ENCODE results near the gene MYO1C. TPM values are rescaled to one million over a fixed set of nuclear protein-coding genes. Genes with fewer than 3 reads are reported as not detected.
A peak's percentile ranks its signal among the peaks of the same experiment; 100 is the strongest.
"Not testable (repeated sequence)": the region's sequence is repeated elsewhere in the genome, so short reads cannot be mapped to it uniquely, and the experiment has no call there.

Gene MYO1C, protein sequence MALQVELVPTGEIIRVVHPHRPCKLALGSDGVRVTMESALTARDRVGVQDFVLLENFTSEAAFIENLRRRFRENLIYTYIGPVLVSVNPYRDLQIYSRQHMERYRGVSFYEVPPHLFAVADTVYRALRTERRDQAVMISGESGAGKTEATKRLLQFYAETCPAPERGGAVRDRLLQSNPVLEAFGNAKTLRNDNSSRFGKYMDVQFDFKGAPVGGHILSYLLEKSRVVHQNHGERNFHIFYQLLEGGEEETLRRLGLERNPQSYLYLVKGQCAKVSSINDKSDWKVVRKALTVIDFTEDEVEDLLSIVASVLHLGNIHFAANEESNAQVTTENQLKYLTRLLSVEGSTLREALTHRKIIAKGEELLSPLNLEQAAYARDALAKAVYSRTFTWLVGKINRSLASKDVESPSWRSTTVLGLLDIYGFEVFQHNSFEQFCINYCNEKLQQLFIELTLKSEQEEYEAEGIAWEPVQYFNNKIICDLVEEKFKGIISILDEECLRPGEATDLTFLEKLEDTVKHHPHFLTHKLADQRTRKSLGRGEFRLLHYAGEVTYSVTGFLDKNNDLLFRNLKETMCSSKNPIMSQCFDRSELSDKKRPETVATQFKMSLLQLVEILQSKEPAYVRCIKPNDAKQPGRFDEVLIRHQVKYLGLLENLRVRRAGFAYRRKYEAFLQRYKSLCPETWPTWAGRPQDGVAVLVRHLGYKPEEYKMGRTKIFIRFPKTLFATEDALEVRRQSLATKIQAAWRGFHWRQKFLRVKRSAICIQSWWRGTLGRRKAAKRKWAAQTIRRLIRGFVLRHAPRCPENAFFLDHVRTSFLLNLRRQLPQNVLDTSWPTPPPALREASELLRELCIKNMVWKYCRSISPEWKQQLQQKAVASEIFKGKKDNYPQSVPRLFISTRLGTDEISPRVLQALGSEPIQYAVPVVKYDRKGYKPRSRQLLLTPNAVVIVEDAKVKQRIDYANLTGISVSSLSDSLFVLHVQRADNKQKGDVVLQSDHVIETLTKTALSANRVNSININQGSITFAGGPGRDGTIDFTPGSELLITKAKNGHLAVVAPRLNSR
- polyA plus RNA-seq (ENCODE audit: insufficient read length in 10 of 10) = 10 to 100 TPM; 73.4 to 88.1 (median 81.8) TPM
- long read RNA-seq, donor 1, full-length matches to known transcripts = 6 of 6 reads
- long read RNA-seq, donor 1, partial matches to known transcripts = 0 of 6 reads
- long read RNA-seq, donor 1, other reads (novel, unspliced or antisense) = 0 of 6 reads
- long read RNA-seq, donor 2, full-length matches to known transcripts = 8 of 8 reads
- long read RNA-seq, donor 2, partial matches to known transcripts = 0 of 8 reads
- long read RNA-seq, donor 2, other reads (novel, unspliced or antisense) = 0 of 8 reads
- long read RNA-seq, donor 3 = 0 reads
- long read RNA-seq, donor 4, full-length matches to known transcripts = 5 of 5 reads
- long read RNA-seq, donor 4, partial matches to known transcripts = 0 of 5 reads
- long read RNA-seq, donor 4, other reads (novel, unspliced or antisense) = 0 of 5 reads
- long read RNA-seq, donor 5, full-length matches to known transcripts = 2 of 2 reads
- long read RNA-seq, donor 5, partial matches to known transcripts = 0 of 2 reads
- long read RNA-seq, donor 5, other reads (novel, unspliced or antisense) = 0 of 2 reads
- long read RNA-seq, donor 6, full-length matches to known transcripts = 8 of 8 reads
- long read RNA-seq, donor 6, partial matches to known transcripts = 0 of 8 reads
- long read RNA-seq, donor 6, other reads (novel, unspliced or antisense) = 0 of 8 reads
- long read RNA-seq, donor 7, full-length matches to known transcripts = 5 of 5 reads
- long read RNA-seq, donor 7, partial matches to known transcripts = 0 of 5 reads
- long read RNA-seq, donor 7, other reads (novel, unspliced or antisense) = 0 of 5 reads
- long read RNA-seq, donor 8, full-length matches to known transcripts = 2 of 2 reads
- long read RNA-seq, donor 8, partial matches to known transcripts = 0 of 2 reads
- long read RNA-seq, donor 8, other reads (novel, unspliced or antisense) = 0 of 2 reads
- long read RNA-seq, donor 9 = 0 reads

GRCh38 chr17:1492249-1493206 is at the start of gene MYO1C:
Gene MYO1C, minus strand, starts transcription at chr17:1492686. Its CDS starts 199 bp downstream, at chr17:1492487.
- DNase-seq = peak in 1 of 3 donors; percentile 46

GRCh38 chr17:1541367-1541904 is 49.0 kb upstream of the MYO1C start:
- no peak for DNase-seq

- no peak for DNase-seq
Measured at GRCh38 chr17:1539811-1540210, 47.3 kb upstream of the MYO1C start.

DNA sequence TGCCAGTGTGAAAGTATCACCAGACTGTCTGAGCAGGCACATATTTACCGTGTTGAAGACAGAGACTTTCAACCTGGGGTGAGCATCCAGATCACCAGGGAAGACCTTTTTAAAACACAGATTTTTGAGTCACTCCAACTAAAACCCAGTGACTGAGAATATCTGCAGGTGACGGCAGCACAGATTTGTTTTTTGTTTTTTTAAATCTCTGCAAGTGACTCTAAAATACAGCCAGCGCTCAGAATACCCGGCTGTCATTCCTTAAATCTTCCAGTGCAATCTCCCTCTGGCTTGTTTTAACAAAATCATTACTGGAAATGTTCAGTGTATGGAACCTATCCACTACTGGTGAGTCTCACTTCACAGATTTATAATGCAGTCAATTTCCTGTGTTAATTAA is 43.3 kb upstream of the MYO1C start:
- no peak for DNase-seq

GRCh38 chr17:1533661-1534325 is 41.3 kb upstream of the MYO1C start:
- peak in 1 of 3 donors; percentile 19 for DNase-seq

DNA sequence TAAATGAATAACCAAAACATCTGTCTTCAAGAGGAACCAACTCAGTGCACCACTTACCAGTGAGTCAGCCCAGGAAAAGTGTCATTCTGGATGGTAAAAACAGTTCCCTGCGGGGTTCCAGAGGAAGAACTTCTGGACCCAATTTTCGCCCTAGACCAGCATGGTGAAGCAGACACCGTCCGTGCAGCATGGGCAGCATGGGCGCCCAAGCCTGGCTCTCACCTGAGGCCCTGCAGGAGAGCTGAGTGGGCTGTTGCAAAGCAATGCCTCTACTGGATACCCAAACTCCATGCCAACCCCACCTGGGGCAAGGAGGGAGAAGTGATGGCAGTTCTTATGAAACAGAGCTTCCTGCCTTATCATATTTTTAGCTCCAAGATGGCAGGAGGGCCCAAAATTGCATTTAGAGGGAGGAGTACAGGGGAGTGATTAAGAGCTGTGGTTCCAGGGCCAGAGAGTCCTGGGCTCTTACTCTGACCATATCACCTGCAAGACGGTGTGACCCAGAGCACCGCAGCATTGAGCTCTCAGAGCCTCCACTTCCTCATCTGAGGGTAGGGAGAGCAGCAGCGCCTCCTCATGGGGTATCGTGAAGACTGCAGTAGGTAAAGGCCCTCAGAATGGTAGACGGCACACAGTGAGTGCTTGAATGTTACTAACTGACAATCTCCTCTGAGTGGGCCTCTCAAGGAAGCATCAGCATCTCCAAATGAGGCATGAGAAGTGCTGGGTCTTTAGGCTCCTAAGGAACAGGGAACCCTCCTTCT is 40.5 kb upstream of the MYO1C start:
- no peak for DNase-seq

GRCh38 chr17:1529863-1530262 is 37.4 kb upstream of the MYO1C start:
- no peak for DNase-seq

DNA sequence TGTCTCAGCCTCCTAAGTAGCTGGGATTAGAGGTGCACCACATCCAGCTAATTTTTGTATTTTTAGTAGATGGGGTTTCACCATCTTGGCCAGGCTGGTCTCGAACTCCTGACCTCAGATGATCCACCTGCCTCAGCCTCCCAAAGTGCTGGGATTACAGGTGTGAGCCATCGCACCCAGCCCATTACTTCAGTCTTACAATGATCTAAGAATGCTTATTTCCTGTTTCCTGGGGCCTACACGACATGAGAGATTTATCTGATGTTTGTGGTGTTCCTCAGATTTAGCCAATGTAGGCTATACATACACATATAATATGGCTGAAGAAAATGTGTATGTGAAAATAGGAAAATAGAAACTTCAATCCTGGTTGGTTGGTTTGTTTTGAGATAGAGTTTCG is 34.4 kb upstream of the MYO1C start:
- not testable (repeated sequence) for DNase-seq

DNA sequence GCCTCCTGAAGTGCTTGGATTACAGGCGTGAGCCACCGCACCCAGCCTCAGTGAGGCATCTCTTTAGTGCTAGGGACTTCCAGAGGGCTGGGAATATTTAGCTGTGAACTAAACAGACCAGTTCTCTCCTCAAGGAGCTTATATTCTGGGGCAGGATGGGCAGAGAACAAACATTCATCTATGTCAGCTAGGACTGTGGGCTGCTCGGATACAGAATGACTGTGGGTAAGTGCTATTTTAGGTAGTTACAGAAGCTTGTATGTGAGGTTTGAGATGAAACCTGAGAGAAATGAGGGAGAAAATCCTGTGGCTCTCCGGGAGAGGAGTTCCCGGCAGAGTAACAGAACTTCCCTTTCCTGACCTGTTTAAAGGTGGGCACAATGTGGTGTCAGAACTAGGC is 30.1 kb upstream of the MYO1C start:
- no peak for DNase-seq

- peak in 1 of 3 donors; percentile 59 for DNase-seq
Measured at GRCh38 chr17:1521086-1521640, 28.7 kb upstream of the MYO1C start.

DNA sequence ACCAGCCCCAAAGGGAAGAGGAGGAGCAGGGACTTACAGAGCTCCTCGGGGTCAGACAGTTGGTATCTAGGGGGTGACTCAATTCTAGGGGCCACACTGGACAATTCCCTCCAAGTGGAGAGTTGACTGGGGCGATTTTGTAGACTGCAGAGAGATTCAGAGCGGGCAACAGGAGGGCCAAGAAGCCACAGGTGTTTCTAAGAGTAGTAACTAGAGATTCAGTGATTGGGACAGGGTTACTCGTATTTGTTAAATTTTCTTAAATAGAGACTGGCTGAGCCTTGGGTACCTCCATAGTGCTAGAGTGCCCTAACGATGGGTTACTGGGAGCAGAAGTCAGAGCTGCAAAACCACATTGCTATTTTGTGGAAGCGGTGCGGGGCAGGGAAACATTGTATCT is 27.2 kb upstream of the MYO1C start:
- DNase-seq = no peak

- DNase-seq = no peak
Measured at GRCh38 chr17:1518410-1518809, 25.9 kb upstream of the MYO1C start.

GRCh38 chr17:1516388-1517161 is 24.1 kb upstream of the MYO1C start, which contains the start of gene INPP5K:
Gene INPP5K, minus strand, starts transcription at chr17:1516612. Its CDS starts 113 bp downstream, at chr17:1516499.
- DNase-seq = peak; percentile 98 to 99 (median 99)

- peak; percentile 76 to 89 (median 81) for DNase-seq
Measured at GRCh38 chr17:1515640-1516387, 23.3 kb upstream of the MYO1C start.

- DNase-seq = no peak
Measured at GRCh38 chr17:1512351-1512750, 19.9 kb upstream of the MYO1C start.

All from muscle of back (tissue), 13 donors.